Activated CD8-positive, alpha-beta memory T cell treated with anti-CD3 and anti-CD28 coated beads, Interleukin-2, amount 50 U/mL, for 24 hours (primary cell): ENCODE results near the gene IL21R.

Source experiments
- DNase-seq: peaks from one replicate; pipeline ENCODE4 v3.0.0-alpha.2; 2020; ENCODE audit errors: extremely low read depth

IL21R gene

DNA sequence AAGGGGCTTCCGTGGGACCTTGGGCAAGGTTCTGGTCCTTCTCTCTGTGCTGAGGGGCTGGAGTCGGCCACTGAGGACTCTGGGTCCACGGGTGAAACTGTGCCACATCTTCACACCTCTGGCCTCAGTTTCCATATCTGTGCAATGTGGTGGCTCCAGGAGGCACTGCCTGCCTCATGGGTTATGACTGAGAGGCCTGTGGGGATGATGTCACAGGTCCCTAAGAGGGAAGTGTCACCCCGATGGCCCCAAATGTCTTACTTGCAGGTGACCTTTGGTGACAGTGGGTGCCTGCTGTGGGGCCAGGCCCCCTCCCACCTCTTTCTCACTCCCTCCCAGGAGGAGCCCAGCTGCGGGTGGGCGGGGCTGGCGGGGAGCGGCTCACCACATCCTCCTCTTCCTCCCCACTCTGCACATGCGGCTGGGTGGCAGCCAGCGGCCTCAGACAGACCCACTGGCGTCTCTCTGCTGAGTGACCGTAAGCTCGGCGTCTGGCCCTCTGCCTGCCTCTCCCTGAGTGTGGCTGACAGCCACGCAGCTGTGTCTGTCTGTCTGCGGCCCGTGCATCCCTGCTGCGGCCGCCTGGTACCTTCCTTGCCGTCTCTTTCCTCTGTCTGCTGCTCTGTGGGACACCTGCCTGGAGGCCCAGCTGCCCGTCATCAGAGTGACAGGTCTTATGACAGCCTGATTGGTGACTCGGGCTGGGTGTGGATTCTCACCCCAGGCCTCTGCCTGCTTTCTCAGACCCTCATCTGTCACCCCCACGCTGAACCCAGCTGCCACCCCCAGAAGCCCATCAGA is at the start of gene IL21R:
IL21R (plus strand) TSS at position 407 of the 801 bp plus-strand sequence. CDS start 27,898 bp downstream, outside the sequence.
- peak; percentile 65 for DNase-seq

DNA sequence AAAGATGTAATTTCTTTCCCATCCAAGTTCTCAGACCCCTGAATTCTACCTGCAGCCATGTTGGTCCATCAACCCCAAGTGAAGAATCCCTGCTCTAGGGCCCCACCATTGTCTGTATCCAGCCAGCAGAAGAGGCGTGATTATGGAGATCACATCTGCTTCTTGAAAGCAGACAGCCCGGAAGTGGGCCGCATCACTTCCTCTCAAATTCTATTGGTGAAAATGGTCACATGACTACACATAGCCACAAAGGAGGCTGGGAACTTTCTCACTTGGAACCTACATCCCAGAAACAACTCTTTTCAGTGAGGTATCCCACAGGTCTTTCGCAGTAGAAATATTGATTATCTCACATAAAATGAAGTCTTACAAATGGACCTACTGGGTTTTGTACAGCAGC is 48.1 kb upstream of the IL21R start:
- DNase-seq, result no peak

DNA sequence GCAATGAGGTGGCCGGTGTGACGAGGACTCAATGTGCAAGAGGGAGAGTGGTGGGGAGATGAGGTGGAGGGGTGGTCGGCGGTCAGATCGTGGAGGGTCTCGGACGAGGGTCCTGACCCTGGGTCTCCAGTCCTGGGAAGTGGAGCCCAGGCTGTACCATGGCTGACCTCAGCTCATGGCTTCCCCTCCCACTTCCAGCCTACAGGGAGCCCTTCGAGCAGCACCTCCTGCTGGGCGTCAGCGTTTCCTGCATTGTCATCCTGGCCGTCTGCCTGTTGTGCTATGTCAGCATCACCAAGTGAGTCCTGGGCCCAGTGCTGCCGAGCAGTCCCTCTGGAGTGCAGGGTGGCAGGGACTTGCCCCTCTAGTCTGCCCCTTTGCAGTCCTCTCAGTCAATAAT is 46.4 kb upstream of the IL21R start:
- no peak for DNase-seq

DNA sequence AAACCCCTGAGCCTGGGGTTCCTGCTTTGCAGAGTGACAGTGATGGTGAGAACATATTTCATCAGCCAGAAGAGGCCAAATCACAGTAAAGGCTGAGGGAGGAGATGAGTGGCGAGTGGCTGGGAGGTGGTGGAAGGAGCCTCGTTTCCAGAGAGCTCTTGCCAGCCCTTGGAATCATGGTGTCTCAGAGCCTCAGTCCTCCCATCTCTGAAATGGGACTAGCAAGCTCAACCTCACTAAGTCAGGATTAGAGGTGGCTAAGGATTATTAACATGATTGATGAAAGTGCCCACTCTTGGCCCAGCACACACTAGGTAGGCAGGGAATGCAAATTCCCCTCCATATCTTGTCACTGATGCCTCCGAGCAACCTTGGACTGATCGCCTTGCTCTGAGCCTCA is 45.2 kb upstream of the IL21R start:
- DNase-seq, result no peak

DNA sequence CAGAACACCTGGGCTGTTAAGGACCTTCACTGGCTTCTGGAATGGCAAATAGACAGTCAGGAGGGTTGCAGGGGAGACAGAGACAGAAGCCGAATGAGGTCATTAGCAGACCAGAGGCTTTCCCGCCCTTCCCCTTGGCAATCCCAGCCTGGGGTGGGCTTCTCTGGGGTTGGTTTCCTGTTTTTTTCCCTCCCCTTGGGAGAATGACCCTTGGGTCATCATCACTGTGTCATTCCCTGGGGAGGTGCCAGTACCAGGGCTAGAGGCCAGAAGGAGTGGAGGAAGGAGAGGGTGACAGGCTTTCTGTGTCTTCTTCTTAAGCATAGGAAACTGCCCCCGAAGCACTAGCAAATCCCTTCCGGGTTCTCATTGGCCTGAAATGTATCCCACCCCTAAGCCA is 42.9 kb upstream of the IL21R start:
- no peak for DNase-seq

DNA sequence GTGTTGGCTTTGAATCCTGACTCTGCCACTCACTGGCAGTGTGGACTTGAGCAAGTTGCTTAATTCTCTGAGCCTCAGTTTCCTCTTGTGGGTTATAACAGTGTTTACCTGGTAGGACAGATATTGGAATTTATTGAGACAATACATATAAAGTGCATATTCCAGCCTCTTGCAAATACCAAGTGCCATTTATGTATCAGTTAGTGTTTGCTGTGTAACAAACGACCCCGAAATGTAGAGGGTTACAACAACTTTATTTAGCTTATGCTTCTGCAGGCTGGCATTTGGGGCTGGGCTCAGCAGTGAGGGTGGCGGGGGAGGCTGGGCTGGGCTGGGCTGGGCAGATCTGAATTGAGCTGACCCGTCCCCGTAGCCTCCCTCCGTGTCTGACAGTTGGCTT is 42.4 kb upstream of the IL21R start:
- DNase-seq, result no peak

DNA sequence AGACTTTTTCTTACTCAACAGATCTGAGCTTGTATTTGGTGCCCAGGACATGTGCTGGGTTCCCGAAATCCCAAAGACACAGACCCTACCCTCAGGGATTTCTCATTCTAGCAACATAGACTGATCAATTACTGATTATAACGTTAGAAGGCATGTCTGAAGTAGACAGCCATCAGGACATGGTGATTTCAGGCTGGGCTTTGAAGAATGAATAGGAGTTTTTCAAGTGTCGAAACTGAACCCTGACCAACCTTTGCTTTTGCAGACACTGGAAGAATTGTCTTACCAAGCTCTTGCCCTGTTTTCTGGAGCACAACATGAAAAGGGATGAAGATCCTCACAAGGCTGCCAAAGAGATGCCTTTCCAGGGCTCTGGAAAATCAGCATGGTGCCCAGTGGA is 40.0 kb upstream of the IL21R start:
- no peak for DNase-seq

DNA sequence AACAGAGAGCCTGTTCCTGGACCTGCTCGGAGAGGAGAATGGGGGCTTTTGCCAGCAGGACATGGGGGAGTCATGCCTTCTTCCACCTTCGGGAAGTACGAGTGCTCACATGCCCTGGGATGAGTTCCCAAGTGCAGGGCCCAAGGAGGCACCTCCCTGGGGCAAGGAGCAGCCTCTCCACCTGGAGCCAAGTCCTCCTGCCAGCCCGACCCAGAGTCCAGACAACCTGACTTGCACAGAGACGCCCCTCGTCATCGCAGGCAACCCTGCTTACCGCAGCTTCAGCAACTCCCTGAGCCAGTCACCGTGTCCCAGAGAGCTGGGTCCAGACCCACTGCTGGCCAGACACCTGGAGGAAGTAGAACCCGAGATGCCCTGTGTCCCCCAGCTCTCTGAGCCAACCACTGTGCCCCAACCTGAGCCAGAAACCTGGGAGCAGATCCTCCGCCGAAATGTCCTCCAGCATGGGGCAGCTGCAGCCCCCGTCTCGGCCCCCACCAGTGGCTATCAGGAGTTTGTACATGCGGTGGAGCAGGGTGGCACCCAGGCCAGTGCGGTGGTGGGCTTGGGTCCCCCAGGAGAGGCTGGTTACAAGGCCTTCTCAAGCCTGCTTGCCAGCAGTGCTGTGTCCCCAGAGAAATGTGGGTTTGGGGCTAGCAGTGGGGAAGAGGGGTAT is 39.3 kb upstream of the IL21R start:
- no peak for DNase-seq

DNA sequence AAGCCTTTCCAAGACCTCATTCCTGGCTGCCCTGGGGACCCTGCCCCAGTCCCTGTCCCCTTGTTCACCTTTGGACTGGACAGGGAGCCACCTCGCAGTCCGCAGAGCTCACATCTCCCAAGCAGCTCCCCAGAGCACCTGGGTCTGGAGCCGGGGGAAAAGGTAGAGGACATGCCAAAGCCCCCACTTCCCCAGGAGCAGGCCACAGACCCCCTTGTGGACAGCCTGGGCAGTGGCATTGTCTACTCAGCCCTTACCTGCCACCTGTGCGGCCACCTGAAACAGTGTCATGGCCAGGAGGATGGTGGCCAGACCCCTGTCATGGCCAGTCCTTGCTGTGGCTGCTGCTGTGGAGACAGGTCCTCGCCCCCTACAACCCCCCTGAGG is 38.7 kb upstream of the IL21R start:
- DNase-seq, result no peak

DNA sequence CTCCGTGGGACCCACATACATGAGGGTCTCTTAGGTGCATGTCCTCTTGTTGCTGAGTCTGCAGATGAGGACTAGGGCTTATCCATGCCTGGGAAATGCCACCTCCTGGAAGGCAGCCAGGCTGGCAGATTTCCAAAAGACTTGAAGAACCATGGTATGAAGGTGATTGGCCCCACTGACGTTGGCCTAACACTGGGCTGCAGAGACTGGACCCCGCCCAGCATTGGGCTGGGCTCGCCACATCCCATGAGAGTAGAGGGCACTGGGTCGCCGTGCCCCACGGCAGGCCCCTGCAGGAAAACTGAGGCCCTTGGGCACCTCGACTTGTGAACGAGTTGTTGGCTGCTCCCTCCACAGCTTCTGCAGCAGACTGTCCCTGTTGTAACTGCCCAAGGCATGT is 38.2 kb upstream of the IL21R start:
- DNase-seq, result no peak

DNA sequence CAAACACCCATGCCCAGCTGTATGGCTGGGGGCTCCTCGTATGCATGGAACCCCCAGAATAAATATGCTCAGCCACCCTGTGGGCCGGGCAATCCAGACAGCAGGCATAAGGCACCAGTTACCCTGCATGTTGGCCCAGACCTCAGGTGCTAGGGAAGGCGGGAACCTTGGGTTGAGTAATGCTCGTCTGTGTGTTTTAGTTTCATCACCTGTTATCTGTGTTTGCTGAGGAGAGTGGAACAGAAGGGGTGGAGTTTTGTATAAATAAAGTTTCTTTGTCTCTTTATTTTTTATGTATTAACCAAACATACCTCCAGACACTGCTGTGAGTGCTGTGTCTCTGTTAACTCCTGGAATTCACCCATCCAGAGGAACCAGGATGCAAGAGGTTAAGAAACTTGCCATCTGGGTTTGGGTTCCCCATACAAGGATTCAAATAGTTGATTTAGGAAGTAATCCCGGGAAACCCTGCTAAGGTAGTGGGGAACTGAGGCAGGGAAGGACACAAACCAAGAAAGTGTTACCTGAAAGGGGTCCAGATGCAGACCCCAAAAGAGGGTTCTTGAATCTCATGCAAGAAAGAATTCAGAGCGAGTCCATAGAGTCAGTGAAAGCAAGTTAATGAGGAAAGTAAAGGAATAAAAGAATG is 37.4 kb upstream of the IL21R start:
- no peak for DNase-seq

DNA sequence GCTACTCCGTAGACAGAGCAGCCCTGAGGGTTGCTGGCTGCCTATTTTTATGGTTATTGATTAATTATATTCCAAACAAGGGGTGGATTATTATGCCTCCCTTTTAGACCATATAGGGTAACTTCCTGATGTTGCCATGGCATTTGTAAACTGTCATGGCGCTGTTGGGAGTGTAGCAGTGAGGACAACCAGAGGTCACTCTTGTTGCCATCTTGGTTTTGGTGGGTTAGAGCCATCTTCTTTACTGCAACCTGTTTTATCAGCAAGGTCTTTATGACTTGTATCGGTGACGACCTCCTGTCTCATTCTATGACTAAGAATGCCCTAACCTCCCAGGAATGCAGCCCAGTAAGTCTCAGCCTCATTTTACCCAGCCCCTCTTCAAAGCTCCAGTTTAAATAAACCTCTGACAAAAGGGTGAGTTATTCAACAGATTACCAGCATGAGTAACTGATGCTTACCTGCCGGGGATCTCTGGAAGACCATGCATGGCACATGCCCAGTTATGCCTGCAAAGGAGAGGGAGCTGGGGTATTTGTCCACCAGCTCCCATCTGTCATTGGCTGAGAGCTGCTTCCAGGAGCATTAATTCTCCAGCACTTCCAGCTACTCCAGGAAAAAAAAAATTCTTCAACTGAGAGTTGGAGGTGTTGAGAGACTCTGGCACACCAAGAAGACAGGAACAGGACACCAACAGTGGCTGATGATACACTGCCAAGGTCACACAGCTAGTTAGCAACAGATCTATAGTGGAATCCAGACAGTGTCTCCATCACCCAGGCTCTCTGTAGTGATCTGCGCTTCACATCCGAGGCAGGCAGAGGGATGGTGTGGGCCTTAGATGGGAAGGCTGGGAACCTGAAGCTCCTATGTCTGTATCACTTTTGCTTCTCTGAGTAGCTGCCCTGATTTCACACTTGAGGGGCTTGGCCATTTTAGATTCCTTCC is 36.6 kb upstream of the IL21R start:
- no peak for DNase-seq

DNA sequence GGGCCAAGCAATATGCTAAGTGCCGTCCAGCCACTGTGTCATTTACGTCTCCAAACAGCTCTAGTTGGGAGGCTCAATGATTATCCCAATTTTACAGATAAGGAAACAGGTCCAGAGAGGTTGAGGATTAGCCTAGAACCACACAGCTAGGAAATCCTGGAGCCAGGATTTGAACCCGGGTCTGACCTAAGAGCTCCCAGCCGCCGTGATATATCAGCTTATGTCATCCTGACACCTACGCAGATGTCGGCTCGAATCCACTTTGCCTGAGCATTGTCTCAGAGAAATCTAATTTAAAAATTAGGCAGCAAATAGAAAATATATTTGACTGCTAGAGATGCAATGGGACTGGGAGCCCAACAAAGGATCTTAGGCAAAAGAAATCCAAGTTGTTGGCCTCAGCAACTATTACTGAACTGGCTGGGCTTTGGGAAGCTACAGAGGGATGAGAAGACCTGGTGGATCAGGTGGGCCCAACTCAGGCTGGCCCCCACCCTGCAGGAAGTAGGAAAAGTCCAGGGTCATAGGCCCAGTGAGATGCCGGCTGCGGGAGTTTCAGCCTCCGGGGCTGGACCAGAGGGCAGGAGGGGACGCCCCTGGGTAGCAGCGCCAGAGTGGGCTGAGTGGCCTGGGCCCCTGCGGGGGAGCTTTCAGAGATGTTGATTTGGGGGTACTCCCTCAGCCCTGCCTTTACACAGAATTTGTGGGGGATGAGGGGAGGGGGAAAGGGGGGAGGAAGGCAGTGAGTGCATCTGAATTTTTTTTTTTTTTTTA is 35.1 kb upstream of the IL21R start:
- DNase-seq, result no peak

DNA sequence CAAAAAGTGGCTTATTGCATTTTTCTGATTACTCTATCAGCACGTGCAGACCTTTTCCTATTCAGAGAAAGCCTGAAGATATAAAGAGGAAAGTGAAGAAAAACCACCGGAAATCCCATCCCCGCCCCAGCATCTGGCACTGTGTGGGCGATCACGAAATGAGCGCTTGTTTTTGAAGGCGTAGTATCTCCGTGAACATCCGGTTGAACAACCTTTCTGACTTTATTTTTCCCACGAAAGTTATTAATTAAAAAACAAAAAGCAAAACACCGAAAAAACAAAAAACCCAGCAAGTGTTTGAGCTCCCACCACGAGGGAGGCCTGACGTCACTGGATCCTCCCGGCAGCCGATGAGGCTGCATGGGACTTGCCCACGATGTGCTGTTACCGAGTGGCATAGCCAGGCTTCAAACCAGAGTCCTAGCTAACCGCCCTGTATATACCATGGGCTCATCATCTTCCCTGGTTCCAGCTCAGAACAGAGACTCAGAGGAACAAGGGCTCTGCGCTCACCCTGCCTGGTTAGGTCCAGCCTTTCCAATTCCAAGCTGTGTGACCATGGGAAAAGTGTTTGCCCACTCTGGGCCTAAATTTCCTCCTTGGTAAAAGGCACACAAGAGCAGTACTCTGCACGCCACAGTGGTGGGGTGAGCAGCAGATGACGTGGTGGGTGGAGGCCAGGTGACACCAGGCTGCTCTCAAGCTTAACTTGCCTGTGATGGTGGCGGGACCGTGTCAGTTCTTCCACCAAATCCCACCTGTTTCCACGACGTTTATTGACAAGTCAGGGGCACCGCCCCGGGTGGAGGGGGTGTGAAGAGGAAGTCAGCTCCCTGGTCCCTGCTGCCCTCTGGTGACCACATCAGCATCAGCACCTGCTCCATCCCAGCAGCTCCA is 34.3 kb upstream of the IL21R start:
- peak; percentile 85 for DNase-seq

DNA sequence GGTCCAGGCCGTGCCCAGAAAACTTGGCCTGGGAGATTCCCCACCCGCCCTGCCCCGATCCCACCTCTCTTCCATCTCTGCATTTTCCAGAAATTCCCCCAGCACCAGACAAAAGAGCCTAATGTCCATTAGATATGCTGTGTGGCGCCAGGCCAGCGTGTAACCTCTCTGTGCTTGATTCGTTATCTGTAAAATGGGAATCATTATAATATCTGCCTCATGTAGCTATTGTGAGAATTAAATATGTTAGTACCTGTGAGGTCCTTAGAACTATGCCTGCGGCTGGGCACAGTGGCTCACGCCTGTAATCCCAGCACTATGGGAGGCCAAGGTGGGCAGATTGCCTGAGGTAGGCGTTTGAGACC is 33.6 kb upstream of the IL21R start:
- DNase-seq, result no peak

DNA sequence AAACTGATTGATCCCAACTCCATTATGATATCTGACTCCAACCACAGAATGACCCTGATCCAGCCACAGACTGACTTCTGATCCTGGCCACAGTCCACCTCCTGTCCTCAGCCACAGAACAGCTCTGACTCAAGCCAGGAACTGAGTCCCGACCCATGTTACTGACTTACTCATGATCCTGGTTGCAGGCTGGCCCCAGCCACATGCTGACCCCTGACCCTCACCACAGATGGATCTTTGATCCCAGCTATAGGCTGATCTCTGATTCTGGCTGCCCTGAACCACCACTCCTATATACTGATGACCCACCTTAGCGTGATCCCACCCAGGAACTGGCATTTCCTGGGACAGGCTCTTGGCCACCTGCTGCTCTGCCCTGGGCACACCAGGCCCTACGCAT is 32.2 kb upstream of the IL21R start:
- DNase-seq, result no peak

DNA sequence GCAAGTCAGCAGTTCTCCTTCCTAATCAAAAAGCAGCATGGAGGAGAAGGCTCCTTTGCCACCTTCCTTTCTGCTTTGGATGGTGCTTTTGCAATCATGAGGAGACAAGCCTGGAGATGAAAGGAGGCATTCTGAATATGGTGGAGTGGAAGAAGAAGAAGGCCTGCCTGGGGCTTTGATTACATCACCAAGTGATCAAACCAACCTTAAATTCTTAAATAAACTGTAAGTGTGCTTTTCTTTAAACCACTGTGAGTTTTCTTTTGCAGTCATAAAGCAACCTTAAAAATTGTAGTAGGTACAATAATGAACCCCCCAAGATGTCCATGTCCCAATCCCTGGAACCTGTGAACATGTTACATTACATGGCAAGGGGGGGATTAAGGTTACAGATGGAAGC is 31.7 kb upstream of the IL21R start:
- DNase-seq, result no peak

DNA sequence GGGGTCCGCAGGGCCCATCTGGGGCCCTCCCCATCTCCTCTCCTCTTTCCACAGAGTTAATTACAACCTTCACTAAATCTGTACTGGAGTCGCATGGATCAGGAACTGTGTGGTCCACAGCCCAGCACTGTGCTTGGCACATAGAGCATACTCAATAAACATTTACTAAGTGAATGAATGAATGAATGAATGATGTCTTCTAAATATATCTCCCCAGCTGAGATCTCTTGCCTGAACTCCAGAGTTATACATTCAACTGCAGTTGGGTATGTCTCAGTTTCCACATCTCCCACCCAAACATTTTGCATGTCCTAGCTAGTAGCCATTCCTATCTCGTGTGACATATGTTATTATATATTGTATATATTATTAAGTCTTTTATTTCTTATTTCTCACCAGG is 28.7 kb upstream of the IL21R start:
- no peak for DNase-seq

DNA sequence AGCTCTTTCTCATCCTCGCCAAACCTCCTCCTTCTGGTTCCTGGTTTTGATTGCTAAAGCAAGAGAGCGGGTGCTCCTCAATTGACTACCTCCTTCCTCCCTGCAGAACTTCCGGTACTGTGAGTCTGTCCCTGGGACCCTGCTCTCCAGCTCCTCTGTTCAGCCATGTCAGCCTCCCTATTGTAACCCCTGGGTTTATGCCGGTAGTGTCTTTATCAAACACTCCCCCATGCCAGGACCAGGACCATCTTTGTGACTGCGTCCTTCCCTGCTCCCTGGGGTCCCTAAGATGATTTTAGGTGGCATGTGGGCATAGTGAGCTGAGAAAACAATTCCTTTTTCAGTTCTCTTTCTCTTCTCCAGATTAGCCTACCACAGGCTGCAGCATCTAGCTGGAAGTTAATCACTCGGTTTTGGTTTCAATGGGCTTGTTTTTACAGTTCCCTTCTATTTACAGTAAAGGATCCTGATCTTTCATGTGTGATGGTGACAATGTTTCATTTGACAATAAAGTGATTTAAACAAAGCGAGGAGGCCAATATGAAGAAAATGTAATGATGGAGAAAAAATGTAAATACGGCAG is 27.7 kb upstream of the IL21R start:
- no peak for DNase-seq
